Tibial nerve (tissue), 4 donors: ENCODE data around the gene CDS2.

Source experiments
- CTCF ChIP-seq, 5 experiments: fragments of 200-600 bp in 3 of 5; fragments of 450-650 bp in 2 of 5; sonication (generic) in 3 of 5; IDR thresholded peaks; one replicate each; pipeline ENCODE4 v1.5.1; 2016 to 2019; ENCODE audit warnings: antibody characterized with exemption in 5 of 5, mild to moderate bottlenecking in 3 of 5, moderate library complexity in 2 of 5
- EP300 ChIP-seq, 2 donors: sonication (generic); formaldehyde crosslinking; IDR thresholded peaks; one replicate each; pipeline ENCODE4 v1.6.1; 2017; ENCODE audit warnings: antibody characterized with exemption in 2 of 2, mild to moderate bottlenecking in 1 of 2
- POLR2A ChIP-seq, 2 donors: fragments of 450-650 bp; IDR thresholded peaks; one replicate each; pipeline ENCODE4 v1.6.1; 2017; ENCODE audit warnings: antibody characterized with exemption in 2 of 2, mild to moderate bottlenecking in 2 of 2, moderate library complexity in 2 of 2

- TF ChIP-seq POLR2A (IDR thresholded peaks at IDR 0.05) (no peak), CTCF (IDR thresholded peaks at IDR 0.05) (no peak), EP300 (IDR thresholded peaks at IDR 0.05) (no peak)
Measured at GRCh38 chr20:5234158-5234557, 107.3 kb downstream of the CDS2 start.
